ENCODE data around the gene NUP133.

NUP133 gene

GRCh38 chr1:229437443-229437842 is 70.7 kb downstream of the NUP133 start:
- H3K36me3 ChIP-seq (ENCODE audit: control insufficient read depth, low read length): peaks cover 24% of the 10 kb centered on the region
- H4K20me1 ChIP-seq (ENCODE audit: control insufficient read depth, insufficient read depth, low read depth, low read length): no peaks in the 10 kb centered on the region
- no peaks in the 10 kb centered on the region for H3K9me2 ChIP-seq (replicated peaks; ENCODE audit: control insufficient read depth, low read length)
- no peaks in the 10 kb centered on the region for H3K9me3 ChIP-seq (ENCODE audit: control insufficient read depth, insufficient read depth, low read length)
- no peak overlapping the region for H3K4me2 ChIP-seq (ENCODE audit: low read length)
- H3K4me1 ChIP-seq (ENCODE audit: control insufficient read depth, low read length): no peaks in the 10 kb centered on the region
- no peaks in the 10 kb centered on the region for H3K79me2 ChIP-seq (ENCODE audit: control insufficient read depth, low read length)
- no peak overlapping the region for H3K27ac ChIP-seq (ENCODE audit: low read depth, low read length)
- no peaks in the 10 kb centered on the region for H3K27me3 ChIP-seq (ENCODE audit: control insufficient read depth, low read length)
- TF ChIP-seq EZH2phosphoT487 (IDR thresholded peaks at IDR 0.05; ENCODE audit: borderline replicate concordance, low read length): no peak
- no peak for TF ChIP-seq CTCF (IDR thresholded peaks at IDR 0.05; ENCODE audit: low read depth, low read length, poor library complexity, severe bottlenecking)
- H3K4me3 ChIP-seq (ENCODE audit: low read length): no peak overlapping the region
- peaks cover 7% of the 10 kb centered on the region; the same call in 1 of the 2 replicates for H3F3A ChIP-seq (ENCODE audit: control insufficient read depth, insufficient read depth)

GRCh38 chr1:229436201-229436600 is 71.9 kb downstream of the NUP133 start:
- H3K4me2 ChIP-seq (ENCODE audit: low read length): no peak overlapping the region
- H3K4me1 ChIP-seq (ENCODE audit: control insufficient read depth, low read length): no peaks in the 10 kb centered on the region
- no peaks in the 10 kb centered on the region for H3K9me3 ChIP-seq (ENCODE audit: control insufficient read depth, insufficient read depth, low read length)
- no peaks in the 10 kb centered on the region for H3K27me3 ChIP-seq (ENCODE audit: control insufficient read depth, low read length)
- no peak overlapping the region for H3K27ac ChIP-seq (ENCODE audit: low read depth, low read length)
- no peak overlapping the region for H3K4me3 ChIP-seq (ENCODE audit: low read length)
- peaks cover 13% of the 10 kb centered on the region for H3K36me3 ChIP-seq (ENCODE audit: control insufficient read depth, low read length)
- TF ChIP-seq EZH2phosphoT487 (IDR thresholded peaks at IDR 0.05; ENCODE audit: borderline replicate concordance, low read length) (no peak), CTCF (IDR thresholded peaks at IDR 0.05; ENCODE audit: low read depth, low read length, poor library complexity, severe bottlenecking) (no peak)
- peaks cover 4% of the 10 kb centered on the region; the same call in 1 of the 2 replicates for H3F3A ChIP-seq (ENCODE audit: control insufficient read depth, insufficient read depth)
- no peaks in the 10 kb centered on the region for H4K20me1 ChIP-seq (ENCODE audit: control insufficient read depth, insufficient read depth, low read depth, low read length)
- no peaks in the 10 kb centered on the region for H3K9me2 ChIP-seq (replicated peaks; ENCODE audit: control insufficient read depth, low read length)
- no peaks in the 10 kb centered on the region for H3K79me2 ChIP-seq (ENCODE audit: control insufficient read depth, low read length)

GRCh38 chr1:229434641-229435051 is 73.5 kb downstream of the NUP133 start:
- no peak for TF ChIP-seq CTCF (IDR thresholded peaks at IDR 0.05; ENCODE audit: low read depth, low read length, poor library complexity, severe bottlenecking)
- no peak for TF ChIP-seq EZH2phosphoT487 (IDR thresholded peaks at IDR 0.05; ENCODE audit: borderline replicate concordance, low read length)
- Histone ChIP-seq H3F3A (ENCODE audit: control insufficient read depth, insufficient read depth) (peaks cover 2% of the 10 kb centered on the region; the same call in 1 of the 2 replicates), H4K20me1 (ENCODE audit: control insufficient read depth, insufficient read depth, low read depth, low read length) (no peaks in the 10 kb centered on the region), H3K79me2 (ENCODE audit: control insufficient read depth, low read length) (no peaks in the 10 kb centered on the region), H3K4me2 (ENCODE audit: low read length) (no peak overlapping the region), H3K36me3 (ENCODE audit: control insufficient read depth, low read length) (no peaks in the 10 kb centered on the region; the same call in 1 of the 2 replicates), H3K4me3 (ENCODE audit: low read length) (no peak overlapping the region), H3K9me3 (ENCODE audit: control insufficient read depth, insufficient read depth, low read length) (no peaks in the 10 kb centered on the region), H3K9me2 (replicated peaks; ENCODE audit: control insufficient read depth, low read length) (no peaks in the 10 kb centered on the region), H3K27me3 (ENCODE audit: control insufficient read depth, low read length) (no peaks in the 10 kb centered on the region), H3K4me1 (ENCODE audit: control insufficient read depth, low read length) (no peaks in the 10 kb centered on the region), H3K27ac (ENCODE audit: low read depth, low read length) (no peak overlapping the region)

All from DOHH2 (cell line).